NCI-H446 treated with DMSO at 0.1 percent for 48 hours (cell line): Measurements from ENCODE around the gene CABLES1.
A peak's percentile ranks its signal among the peaks of the same experiment; 100 is the strongest.
"Not testable (repeated sequence)": the region's sequence is repeated elsewhere in the genome, so short reads cannot be mapped to it uniquely, and the experiment has no call there.

Source experiments
- DNase-seq: peaks from one replicate; lab custom pipeline; 2025; lab: John Stamatoyannopoulos, UW

The CABLES1 gene

GRCh38 chr18:23142251-23142929, 7.1 kb downstream of the CABLES1 start:
- no peak for DNase-seq

GRCh38 chr18:23143016-23143814, 7.9 kb downstream of the CABLES1 start:
- DNase-seq: no peak

GRCh38 chr18:23143815-23144261, 8.6 kb downstream of the CABLES1 start:
- no peak for DNase-seq

DNA sequence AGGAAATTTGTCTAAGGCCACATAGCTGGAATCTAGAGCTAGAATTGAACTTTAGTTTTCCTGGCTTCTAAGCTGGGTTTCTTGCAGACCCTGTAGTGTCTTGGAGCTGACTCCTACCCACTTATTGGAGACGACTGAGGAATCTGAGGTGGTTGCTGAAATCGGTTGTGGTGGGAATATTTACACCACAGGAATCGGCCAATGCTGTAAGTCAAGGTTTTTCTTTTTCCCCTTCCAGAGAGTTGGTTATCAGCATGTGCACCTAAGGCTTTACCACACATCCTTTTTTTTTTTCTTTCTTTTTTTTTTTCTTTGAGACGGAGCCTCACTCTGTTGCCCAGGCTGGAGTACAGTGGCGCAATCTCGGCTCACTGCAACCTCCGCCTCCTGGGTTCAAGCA, 9.4 kb downstream of the CABLES1 start:
- DNase-seq: no peak

- no peak for DNase-seq
Measured at GRCh38 chr18:23145621-23146020, 10.3 kb downstream of the CABLES1 start.

DNA sequence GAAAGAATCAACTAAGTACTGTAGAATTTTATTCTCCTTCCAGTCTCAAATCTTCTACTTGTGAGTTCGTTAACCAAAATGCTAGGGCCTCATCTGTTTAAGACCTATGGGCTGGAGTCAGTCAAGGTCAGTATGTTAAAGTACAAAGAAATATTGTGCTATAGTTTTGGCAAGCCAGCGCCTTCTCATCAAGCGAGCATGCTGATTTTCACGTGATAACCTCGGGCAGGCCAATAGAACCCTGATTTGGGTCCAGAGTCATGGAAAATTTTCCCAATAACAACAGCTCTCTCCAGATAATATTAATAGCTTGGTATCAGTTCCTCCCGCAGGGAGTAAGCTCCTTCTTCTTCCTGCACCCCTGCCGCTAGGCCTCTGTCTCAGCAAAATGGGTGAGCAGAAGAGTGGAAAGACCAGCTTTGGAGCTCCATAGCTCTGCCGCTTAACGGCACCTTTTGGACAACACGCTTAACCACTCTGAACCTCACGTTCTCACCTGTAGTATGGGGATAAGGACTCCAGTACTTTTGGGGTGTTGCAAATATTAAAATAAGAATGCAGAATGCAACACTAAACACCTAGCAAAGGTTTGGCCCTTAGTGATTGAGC, 11.7 kb downstream of the CABLES1 start:
- DNase-seq: no peak

DNA sequence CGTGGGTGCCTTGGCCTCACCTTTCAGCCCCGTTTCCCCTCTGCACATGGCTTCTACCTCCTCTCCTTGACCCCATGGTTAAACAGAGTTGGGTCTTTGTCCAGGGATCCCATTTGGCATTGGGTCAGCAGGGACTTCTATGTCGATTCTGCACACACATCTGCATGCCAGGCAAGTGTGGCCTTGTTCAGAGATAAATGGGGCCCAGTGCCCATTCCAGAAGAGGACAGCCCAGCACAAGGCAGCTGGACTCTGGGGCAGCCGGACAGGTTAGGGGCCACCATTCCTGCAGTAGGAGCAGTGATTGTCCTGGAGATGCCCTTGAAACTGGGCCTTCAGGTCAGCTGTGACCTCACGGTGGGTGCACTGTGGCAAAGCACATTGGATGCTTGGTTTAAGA, 13.1 kb downstream of the CABLES1 start:
- no peak for DNase-seq

- no peak for DNase-seq
Measured at GRCh38 chr18:23149570-23149969, 14.3 kb downstream of the CABLES1 start.

GRCh38 chr18:23151414-23152099, 16.3 kb downstream of the CABLES1 start:
- peak; percentile 37 for DNase-seq

DNA sequence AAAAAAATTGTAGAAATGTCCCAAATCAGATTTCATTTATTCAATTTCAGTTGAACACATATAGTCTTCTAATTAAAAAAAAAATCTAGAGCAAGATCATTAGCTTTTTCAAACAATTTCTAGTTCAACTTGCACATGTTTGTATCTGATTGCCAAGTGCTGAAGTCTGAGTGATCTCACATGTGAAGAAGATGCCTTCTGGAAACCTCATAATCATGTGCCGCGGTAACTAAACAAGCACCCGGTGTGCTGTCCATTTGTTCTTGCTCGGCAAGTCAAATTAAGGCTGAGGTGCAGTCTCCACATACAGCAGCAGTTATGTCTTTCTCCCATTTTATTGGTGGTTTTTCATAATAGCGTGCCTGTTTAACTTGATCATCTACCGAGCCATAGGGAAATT, 18.7 kb downstream of the CABLES1 start:
- DNase-seq: no peak

DNA sequence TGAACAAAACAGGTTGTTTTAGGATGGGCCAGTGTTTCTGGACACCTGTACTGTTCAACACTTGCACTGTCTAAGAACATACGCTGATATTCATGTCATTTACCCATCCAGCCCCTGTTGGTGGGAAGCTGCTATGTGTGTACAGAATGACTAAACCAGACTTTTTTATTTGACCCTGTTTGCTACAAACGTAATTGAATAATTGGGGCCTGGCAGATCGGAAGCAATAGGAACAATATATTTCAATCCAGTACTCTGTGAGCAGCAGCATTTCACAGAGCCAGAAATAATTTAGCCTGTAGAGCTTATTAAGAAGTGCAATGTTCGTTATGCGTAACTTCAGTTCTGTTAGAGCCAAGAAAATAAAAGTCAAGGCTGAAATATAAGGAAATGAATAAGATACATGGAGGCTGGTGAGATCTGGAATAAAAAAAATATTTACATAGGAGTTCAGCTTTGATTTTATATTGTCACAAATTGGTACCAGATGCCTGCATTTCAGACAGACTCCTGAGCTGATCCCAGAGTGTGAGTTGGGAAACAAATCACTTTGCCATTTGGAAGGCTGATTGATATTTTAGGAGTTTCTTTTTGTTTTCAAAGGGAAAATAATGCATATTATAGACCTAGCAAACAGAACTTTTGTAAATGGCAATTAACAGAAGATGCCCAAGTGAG, 19.7 kb downstream of the CABLES1 start:
- no peak for DNase-seq

- no peak for DNase-seq
Measured at GRCh38 chr18:23155537-23155936, 20.3 kb downstream of the CABLES1 start.

DNA sequence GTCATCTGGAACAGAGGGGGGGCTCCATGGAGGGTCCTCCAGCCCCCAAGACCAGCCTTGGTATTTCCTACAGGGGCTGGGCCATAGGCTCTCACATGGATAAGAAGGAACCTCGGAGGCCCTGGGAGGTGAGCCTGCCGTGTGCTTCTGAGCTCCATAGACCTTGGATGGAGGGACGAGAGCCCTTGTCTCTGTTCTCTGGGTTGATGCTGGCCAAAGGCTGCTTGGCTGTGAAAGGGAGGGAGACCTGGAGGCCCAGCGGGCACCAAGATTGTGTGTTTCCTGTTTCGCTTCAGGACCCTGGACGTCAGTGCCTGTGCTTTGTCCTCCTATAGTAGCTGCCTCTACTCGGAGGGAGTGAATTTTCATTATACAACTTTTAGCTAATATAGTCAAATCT, 20.8 kb downstream of the CABLES1 start:
- DNase-seq: no peak

DNA sequence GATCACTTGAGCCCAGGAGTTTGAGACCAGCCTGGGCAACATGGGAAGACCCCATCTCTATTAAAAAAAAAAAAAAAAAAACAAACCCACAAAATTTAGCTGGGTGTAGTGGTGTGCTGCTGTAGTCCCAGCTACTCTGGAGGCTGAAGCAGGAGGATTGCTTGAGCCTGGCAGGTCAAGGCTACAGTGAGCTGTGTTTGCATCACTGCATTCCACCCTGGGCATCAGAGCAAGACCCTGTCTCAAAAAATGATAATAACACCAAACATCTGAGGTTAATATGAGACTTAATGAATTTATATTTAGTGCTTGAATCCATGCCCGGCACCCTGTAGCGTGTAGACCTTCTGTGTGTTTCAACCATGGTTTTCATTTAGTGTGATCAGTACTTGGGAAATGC, 22.8 kb downstream of the CABLES1 start:
- DNase-seq: no peak

DNA sequence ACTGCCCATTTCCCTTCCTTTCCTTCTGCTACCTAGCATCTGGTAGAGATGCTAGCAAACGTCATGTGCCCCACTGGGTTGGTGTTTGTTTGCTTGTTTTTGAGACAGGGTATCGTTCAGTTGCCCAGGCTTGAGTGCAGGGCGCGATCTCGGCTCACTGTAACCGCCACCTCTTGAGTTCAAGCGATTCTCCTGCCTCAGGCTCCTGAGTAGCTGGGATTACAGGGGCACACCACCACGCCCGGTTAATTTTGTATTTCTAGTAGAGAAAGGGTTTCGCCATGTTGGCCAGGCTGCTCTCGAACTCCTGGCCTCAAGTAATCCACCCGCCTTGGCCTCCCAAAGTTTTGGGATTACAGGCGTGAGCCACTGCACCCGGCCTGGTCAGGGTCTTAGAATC, 23.6 kb downstream of the CABLES1 start:
- DNase-seq: not testable (repeated sequence)

- no peak for DNase-seq
Measured at GRCh38 chr18:23159344-23159743, 24.1 kb downstream of the CABLES1 start.

DNA sequence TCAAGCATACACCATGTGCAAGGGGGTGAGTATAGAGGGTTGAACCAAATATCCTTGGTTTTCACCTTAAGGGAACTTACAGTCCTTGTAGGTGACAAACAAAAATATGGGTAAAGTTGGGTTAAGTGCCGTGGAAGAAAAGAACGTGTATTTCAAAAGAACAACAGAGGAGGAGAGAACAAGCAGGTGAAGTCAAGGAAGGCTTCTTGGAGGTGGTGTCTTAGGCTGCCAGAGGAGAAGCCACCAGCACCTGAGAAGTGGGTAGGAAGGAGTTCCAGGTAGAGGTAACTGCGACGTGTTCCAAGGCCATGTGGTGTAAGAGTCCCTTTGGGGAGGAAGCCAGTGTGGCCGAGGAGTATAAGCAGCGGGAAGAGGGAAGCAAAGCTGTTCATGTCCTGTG, 27.2 kb downstream of the CABLES1 start:
- no peak for DNase-seq

DNA sequence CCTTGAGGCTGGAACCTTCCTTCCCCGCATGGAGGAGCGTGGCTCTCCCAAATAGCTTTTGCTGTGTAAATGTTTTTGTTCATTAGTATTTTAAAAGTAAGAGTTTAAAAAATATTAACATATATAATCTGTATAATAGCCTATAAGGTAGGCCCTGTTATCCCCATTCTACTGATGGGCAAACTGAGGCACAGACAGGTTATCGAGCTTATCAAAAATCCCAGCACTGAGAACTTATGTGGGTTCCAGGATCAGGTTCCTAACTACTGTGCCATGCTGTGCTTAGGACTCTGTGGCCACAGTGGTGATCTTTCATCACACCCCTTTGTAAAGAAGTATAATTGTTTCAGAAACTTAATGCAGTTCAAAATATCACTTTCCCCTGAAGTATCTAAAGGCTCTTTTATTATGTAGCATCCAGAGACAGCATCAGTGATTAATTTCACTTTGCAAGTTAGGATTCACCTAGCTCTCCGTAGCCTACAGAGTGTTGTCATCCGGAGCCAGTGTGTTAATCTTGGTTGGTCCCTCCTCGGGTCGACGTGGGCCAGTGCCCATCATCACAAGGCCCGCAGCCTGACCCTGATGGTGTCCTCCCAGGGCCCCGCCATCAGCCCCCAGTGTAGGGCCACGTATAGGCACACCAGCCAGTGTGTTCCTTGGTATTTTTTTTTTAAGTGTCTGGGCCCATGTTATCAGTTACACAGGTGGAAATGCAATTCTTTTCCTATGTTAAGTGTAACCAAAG, 28.7 kb downstream of the CABLES1 start:
- no peak for DNase-seq

GRCh38 chr18:23165271-23166068, 30.2 kb downstream of the CABLES1 start:
- DNase-seq: no peak

GRCh38 chr18:23166891-23167541, 31.7 kb downstream of the CABLES1 start:
- DNase-seq: no peak
